Right cardiac atrium (tissue), 5 donors: ENCODE data around the gene INTS7. TPM values are rescaled to one million over a fixed set of nuclear protein-coding genes. Genes with fewer than 3 reads are reported as not detected.
"Not testable (repeated sequence)": the region's sequence is repeated elsewhere in the genome, so short reads cannot be mapped to it uniquely, and the experiment has no call there.

Experiments
- ATAC-seq, 2 donors: fragments of 200-7000 bp; cut with Tn5 transposase; one replicate each; pipeline versions ENCODE4 v1.8.0 to v1.9.1; 2020; ENCODE audit warnings: moderate library complexity in 2 of 2, mild to moderate bottlenecking in 1 of 2
- DNase-seq, 3 donors: peaks; one replicate each; pipeline ENCODE4 v3.0.0-alpha.2; 2020
- H3K27ac ChIP-seq: one replicate; pipeline ENCODE4 v1.5.1; 2013; ENCODE audit warnings: mild to moderate bottlenecking, low read length, control low read depth, moderate library complexity
- H3K27me3 ChIP-seq: one replicate; pipeline ENCODE4 v1.6.1; 2013; ENCODE audit not compliant: control insufficient read depth, insufficient read depth
- H3K4me1 ChIP-seq: one replicate; pipeline ENCODE4 v1.6.1; 2013; ENCODE audit warnings: low read length; ENCODE audit not compliant: control insufficient read depth, insufficient read depth
- H3K4me3 ChIP-seq: one replicate; pipeline ENCODE4 v1.5.1; 2013; ENCODE audit warnings: low read length, control low read depth
- H3K9me3 ChIP-seq: one replicate; pipeline ENCODE4 v1.6.1; 2013; ENCODE audit warnings: low read length; ENCODE audit not compliant: control insufficient read depth
- WGBS: extraction: QIAGEN DNeasy Blood & Tissue Kit; methylation state at CpG from one replicate; pipeline ENCODE4 v1.1.7; 2013; 5-methylcytosine and 5-hydroxymethylcytosine counted together
- intact Hi-C, 4 donors: fragments of 100-400 bp; cut with DNase I; formaldehyde crosslinking; loops; one replicate each; pipeline versions ENCODE4 v1.11.0 to v1.14.0; 2022 to 2023
- polyA plus RNA-seq: library from polyadenylated mRNA; stranded (reverse); fragments of 200-250 nt; gene quantifications from one replicate; pipeline ENCODE4 v1.2.3, GENCODE V29; 2013
- total RNA-seq, 4 donors: library from RNA; stranded (reverse); fragmentation: NEBNext Ultra II Directional; extraction: Animal tissue kit (Norgen Biotek cat#: 25700); gene quantifications; one replicate each; pipeline ENCODE4 v1.2.1, GENCODE V29; 2021
- donor health status: healthy with polysubstance abuse.
- donor health status: DM: no; HTN: yes; CAD: no.
- donor health status: DM: no; HTN: no; CAD: no.
- donor health status: DM: no; HTN: yes; CAD: no; lungs with severe emphysema.
- donor health status: DM: yes; HTN: yes; CAD: no.

Gene INTS7
- total and polyA plus RNA-seq, 5 donors: 3.6 to 12.2 (median 7.8) TPM

DNA sequence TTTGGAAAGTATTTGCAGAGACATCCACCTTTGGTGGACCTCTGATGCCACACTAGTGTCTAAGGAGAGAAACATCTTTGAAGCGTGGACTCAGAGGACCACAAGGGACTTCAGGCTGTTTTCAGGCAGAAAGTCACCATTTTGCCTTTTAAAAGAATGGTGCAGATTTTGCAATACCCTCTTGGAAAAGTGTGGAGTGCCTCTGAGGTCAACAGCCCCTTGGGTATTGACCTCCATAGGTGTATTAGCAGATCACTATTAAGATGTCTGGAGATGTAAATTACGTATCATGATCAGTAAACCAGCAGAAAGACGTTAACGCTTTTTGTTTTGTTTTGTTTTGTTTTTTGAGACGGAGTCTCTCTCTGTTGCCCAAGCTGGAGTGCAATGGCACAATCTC, 87.0 kb downstream of the INTS7 start:
- intact Hi-C loops: loop anchor here in 3 of 4 donors (10.0 kb wide), 3 partner anchors 114 to 264 kb away; partner anchors contain the start of gene LPGAT1 (in 2 of the 3)
- no peak overlapping the region for H3K27ac ChIP-seq
- no peak overlapping the region for H3K4me3 ChIP-seq
- ATAC-seq (no peak), DNase-seq (no peak)
- H3K4me1 ChIP-seq: no peaks in the 10 kb centered on the region
- no peaks in the 10 kb centered on the region for H3K27me3 ChIP-seq
- H3K9me3 ChIP-seq: no peaks in the 10 kb centered on the region
- 96% methylated on average over 5 of the region's 5 CpGs for WGBS

DNA sequence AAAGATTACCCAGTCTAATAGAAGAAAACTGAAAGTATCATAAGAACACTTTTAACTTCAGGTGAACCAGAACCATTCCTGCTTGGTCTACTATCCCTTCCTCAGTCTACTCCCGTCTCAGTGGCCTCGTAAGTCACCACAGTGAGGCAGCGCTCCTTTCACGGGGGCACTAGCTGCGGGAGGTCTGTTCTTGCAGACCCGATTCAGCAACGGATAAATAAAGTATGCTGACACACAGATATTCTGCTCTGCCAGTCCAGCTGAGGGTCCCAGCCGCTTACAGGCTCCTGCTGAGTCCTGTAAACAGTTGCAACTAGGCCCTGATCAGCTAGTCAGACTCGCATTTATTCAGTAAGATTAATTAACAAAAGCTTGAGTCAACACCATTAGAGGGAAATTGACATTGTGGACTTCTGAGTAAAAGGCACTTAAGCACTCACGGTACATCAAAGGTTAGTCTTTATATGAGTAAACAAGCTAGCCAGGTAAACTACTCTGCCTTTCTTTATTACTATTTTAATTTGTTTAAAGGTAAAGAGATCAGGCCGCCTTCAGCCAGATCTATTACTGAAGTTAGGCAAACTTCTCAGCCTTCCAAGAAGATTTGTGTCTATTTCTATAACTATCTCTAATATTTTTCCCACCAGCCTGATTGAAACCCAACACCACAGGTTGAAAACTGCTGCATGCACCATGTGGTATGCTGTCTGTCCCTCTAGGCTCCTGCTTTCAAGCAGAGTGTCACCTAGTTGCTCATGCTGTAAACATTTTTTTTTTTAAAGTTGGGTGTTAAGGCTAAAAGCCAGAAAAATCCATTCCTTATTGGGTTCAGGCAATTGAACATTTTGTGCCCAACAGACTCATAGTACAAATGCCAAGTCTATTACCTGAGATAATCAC, 87.7 kb downstream of the INTS7 start:
- intact Hi-C loops: loop anchor here in 3 of 4 donors (10.0 kb wide), 3 partner anchors 113 to 263 kb away; partner anchors contain the start of gene LPGAT1 (in 2 of the 3)
- no peaks in the 10 kb centered on the region for H3K27me3 ChIP-seq
- ATAC-seq (no peak), DNase-seq (no peak)
- no peak overlapping the region for H3K27ac ChIP-seq
- 78% methylated on average over 11 of the region's 11 CpGs for WGBS
- H3K4me3 ChIP-seq: no peak overlapping the region
- no peaks in the 10 kb centered on the region for H3K4me1 ChIP-seq
- H3K9me3 ChIP-seq: no peaks in the 10 kb centered on the region

DNA sequence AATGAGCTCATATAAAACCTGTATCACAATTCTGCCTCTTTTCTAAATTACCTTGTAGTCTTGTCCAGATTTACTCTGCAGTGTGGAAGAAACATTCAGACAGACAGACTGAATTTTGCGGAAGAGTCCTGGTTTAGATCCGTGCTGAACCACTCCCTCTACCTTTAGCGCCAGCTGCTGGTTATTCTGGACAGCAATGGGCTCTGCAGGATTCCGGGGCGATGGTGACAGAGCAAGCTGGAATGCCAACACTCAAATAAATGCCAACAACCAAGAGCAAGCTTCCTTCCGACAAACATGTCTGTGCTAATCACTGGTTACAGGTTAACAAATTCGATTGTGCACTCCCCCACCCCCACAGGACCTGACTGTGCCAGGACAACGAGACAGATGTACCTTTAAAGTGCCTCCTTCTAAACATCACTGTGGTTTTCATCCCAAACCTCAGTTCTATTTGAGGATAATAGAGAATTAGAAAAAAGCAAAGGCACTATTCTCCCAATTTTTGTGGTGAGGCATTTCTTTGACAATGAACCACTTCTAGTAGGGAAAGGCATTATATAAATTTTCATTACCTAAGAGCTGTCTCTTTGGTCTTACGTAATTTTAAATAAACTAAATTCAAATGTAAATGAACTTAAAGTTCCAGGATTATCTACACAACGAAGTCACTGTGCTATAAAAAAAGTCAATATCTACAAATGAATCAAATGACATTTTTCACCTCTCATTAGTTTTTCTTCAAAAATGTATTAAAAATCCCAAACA, 90.4 kb downstream of the INTS7 start:
- ATAC-seq (peak; percentile 80 to 91), DNase-seq (peak in 2 of 3 donors; percentile 37 to 55)
- no peaks in the 10 kb centered on the region for H3K4me1 ChIP-seq
- H3K4me3 ChIP-seq: no peak overlapping the region
- H3K27ac ChIP-seq: no peak overlapping the region
- WGBS: 65% methylated on average over 10 of the region's 10 CpGs
- H3K9me3 ChIP-seq: no peaks in the 10 kb centered on the region
- no peaks in the 10 kb centered on the region for H3K27me3 ChIP-seq
- intact Hi-C loops: loop anchor here in 3 of 4 donors (10.0 kb wide), 3 partner anchors 110 to 260 kb away; partner anchors contain the start of gene LPGAT1 (in 2 of the 3)

DNA sequence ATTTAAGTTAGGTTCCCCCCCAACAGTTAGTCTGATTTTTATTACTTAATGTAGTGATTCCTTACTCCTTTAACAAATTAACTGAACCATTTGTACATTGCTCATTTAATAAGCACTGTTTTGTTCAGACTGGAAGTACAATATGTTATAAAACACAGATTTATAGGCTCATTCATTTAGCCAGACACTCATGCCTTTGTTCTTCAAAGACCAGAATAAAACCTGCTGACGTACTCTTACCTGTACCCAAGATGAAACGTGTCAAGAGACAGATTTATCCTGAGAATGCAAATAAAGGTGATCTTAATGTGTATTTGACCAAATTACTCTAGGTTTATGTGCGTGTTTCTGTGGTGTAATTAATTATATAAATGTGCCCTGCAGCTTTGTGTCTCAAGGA, 92.8 kb downstream of the INTS7 start:
- Histone ChIP-seq H3K4me3 (no peak overlapping the region), H3K27ac (no peak overlapping the region), H3K27me3 (no peaks in the 10 kb centered on the region), H3K9me3 (no peaks in the 10 kb centered on the region), H3K4me1 (peaks cover 2% of the 10 kb centered on the region)
- 95% methylated on average over 3 of the region's 3 CpGs for WGBS
- intact Hi-C loops: loop anchor here in 3 of 4 donors (10.0 kb wide), 3 partner anchors 108 to 258 kb away; partner anchors contain the start of gene LPGAT1 (in 2 of the 3)
- DNase-seq (no peak), ATAC-seq (no peak)

DNA sequence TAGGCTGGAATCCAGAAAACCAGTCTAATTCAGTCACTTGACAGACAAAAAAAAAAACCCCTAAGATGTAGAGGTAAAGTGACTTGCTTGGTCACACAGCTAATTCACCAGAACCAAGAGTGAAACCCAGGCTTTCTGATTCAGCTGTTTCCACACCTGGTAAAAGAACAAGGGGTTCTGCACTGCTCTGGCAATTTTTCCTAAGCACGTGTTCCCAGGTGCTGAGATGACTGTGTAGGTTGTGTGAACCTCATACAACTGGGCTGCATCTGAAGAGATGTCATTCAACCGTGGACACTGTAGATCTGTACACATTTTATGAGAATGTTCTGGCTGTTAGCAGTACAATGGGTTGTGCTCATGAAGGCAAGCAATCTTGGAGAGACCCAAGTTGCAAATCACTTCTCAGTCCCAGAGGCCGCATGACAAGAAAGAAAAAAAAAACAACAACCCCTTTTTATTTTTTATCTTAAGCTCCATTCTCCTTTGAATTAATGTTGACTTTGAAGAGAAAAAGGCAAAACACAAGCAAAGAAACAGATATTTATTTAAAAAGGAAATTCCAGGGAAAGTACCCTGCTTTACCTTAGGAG, 95.4 kb downstream of the INTS7 start:
- Histone ChIP-seq H3K27me3 (no peaks in the 10 kb centered on the region), H3K4me1 (peaks cover 2% of the 10 kb centered on the region)
- 75% methylated on average over 3 of the region's 3 CpGs for WGBS

DNA sequence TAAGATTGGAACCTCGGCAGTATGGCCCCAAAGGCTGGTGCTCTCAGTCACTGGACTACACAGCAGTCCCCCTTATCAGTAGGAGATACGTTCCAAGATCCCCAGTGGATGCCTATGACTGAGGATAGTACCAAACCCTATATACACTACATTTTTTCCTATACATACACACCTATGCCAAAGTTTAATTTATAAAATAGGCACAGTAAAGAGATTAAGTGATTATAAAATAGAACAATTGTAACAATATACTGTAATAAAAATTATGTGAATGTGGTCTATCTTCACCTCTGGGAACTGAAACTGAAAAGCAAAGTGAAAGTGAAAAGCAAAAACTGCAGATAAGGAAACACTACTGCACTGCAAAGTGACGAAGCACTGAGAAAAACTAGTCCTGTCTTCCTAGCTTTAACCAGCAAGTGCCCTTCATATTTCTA, 96.8 kb downstream of the INTS7 start:
- peaks cover 5% of the 10 kb centered on the region for H3K4me1 ChIP-seq
- intact Hi-C loops: loop anchor here in 1 of 4 donors (10.0 kb wide), 1 partner anchor 104 kb away; the partner anchor contains the start of gene LPGAT1
- DNase-seq (no peak), ATAC-seq (peak; percentile 58 to 70)
- H3K27me3 ChIP-seq: no peaks in the 10 kb centered on the region
- 5% methylated on average over 3 of the region's 3 CpGs for WGBS
- H3K9me3 ChIP-seq: no peaks in the 10 kb centered on the region
- peak overlapping the region; percentile 57 for H3K4me3 ChIP-seq
- no peak overlapping the region for H3K27ac ChIP-seq

More for the DNA sequence above, 95.4 kb downstream of the INTS7 start:
- no peak for ATAC-seq
- Histone ChIP-seq H3K27ac (no peak overlapping the region), H3K4me3 (no peak overlapping the region), H3K9me3 (no peaks in the 10 kb centered on the region)
- intact Hi-C loops: loop anchor here in 3 of 4 donors (10.0 kb wide), 3 partner anchors 105 to 255 kb away; partner anchors contain the start of gene LPGAT1 (in 3 of the 3)
- DNase-seq: no peak

DNA sequence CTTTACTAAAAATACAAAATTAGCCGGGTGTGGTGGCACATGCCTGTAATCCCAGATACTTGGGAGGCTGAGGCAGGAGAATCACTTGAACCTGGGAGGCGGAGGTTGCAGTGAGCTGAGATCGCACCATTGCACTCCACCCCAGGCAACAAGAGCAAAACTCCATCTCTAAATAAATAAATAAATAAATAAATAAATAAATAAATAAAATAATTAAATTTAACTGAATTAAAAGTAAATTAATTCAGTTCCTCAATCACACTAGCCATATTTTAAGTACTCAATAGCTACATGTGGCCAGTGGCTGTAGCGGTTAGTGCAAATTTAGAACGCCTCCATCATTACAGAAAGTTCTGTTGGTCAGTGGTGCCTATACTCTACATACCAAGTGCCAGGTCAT, 97.9 kb downstream of the INTS7 start:
- 98% methylated on average over 5 of the region's 5 CpGs for WGBS
- not testable (repeated sequence) for H3K27me3 ChIP-seq, H3K4me3 ChIP-seq, H3K27ac ChIP-seq, H3K9me3 ChIP-seq, ATAC-seq, H3K4me1 ChIP-seq, DNase-seq
- intact Hi-C loops: loop anchor here in 1 of 4 donors (10.0 kb wide), 1 partner anchor 103 kb away; the partner anchor contains the start of gene LPGAT1

DNA sequence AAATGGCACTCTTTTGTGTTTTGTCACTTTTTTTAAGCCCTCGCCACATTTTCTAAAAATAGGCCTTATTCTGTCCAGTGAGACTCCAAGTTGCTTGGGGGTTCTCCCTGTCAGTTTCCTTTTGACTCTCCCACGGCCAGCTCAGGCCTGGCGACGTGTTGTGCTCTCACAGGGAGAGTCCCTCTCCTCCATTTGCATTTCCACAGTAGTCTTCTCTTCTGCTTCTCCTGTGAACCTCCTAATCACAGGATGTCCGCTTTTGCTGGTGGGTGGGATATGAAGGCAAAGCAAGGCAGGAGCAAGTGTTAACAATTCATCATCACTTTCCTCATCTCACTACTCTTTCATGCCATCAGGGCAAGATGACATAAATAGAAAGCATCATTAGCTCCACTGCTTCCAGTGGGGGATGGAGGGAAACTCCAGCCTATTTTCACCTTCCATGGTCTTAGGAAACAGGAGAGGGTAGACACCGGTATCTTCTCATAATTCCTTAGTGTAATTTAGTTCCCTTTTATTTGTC, 99.8 kb downstream of the INTS7 start:
- WGBS: 28% methylated on average over 6 of the region's 6 CpGs
- no peak overlapping the region for H3K4me3 ChIP-seq
- ATAC-seq (no peak), DNase-seq (no peak)
- intact Hi-C loops: loop anchor here in 1 of 4 donors (10.0 kb wide), 1 partner anchor 101 kb away; the partner anchor contains the start of gene LPGAT1
- H3K27me3 ChIP-seq: no peaks in the 10 kb centered on the region
- no peaks in the 10 kb centered on the region for H3K9me3 ChIP-seq
- H3K27ac ChIP-seq: no peak overlapping the region
- H3K4me1 ChIP-seq: peaks cover 9% of the 10 kb centered on the region

DNA sequence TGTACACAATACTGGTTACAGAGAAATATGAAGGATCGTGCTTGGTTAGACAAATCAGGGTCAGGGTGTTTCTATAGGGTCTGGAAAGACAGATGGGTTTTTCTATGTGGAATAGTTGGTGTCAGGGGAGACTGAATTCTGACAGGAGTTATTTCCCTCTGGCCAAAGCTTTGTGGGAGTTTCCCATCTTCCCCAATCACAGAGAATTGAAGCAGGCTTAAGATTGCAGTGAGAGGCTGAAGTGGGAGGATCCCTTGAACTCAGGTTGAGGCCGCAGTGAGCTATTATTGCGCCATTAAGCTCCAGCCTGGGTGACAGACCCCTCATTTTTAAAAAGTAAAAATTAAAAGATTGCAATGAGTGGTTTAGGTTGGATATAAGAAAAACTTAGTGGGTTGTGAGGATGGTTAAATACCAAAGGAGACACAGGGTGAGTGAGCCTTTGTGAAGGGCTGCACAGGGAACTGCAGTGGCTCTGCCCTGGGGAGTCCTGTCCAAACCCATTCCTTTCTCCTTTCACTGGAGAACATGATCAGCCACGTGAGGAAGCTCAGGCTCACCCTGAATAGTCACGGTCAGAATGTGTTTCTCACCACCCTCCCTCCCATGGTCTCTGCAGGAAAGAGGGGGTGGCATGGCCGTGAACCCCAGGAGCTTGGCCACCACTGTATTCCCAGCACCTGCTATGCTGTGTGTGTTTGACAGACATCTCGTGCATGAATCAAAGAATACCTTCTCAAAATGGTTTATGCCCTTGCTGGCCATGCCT, 101.2 kb downstream of the INTS7 start:
- no peaks in the 10 kb centered on the region for H3K9me3 ChIP-seq
- ATAC-seq (no peak), DNase-seq (no peak)
- no peaks in the 10 kb centered on the region for H3K27me3 ChIP-seq
- no peak overlapping the region for H3K4me3 ChIP-seq
- 62% methylated on average over 7 of the region's 7 CpGs for WGBS
- H3K27ac ChIP-seq: no peak overlapping the region
- intact Hi-C loops: loop anchor here in 1 of 4 donors (10.0 kb wide), 1 partner anchor 99 kb away; the partner anchor contains the start of gene LPGAT1
- H3K4me1 ChIP-seq: peaks cover 9% of the 10 kb centered on the region

DNA sequence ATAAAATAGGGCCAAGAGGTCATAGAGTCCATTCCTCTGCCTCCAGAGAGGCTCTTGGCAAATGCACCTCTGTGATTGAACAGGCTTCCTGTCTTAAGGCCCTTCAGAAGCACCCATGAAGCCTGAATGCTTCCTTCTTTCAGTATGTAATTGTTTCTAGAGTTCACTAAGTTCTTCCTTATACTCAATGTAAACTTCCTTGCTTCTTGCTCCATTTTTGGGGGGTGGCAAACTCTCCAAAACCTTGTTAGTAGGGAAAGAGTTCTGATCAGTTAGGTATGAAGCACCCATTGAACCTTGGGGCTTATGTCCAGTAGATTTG, 102.5 kb downstream of the INTS7 start:
- no peak overlapping the region for H3K4me3 ChIP-seq
- DNase-seq (no peak), ATAC-seq (no peak)
- no peaks in the 10 kb centered on the region for H3K27me3 ChIP-seq
- no peak overlapping the region for H3K27ac ChIP-seq
- H3K4me1 ChIP-seq: peaks cover 7% of the 10 kb centered on the region
- intact Hi-C loops: loop anchor here in 1 of 4 donors (10.0 kb wide), 1 partner anchor 98 kb away; the partner anchor contains the start of gene LPGAT1
- no peaks in the 10 kb centered on the region for H3K9me3 ChIP-seq
